Coronary artery (tissue), 2 donors: ENCODE measurements around the gene PLPP3.

Experiments
- DNase-seq: peaks from one replicate; pipeline ENCODE4 v3.0.0-alpha.2; 2017; ENCODE audit warnings: low spot score
- H3K27ac ChIP-seq, 2 donors: fragments of 200-600 bp; sonication (generic); one replicate each; pipeline ENCODE4 v1.5.1; 2016 to 2019
- H3K4me3 ChIP-seq: fragments of 200-600 bp; sonication (generic); 2 replicates; pipeline ENCODE4 v1.5.1; 2016; ENCODE audit warnings: mild to moderate bottlenecking, moderate library complexity
- CTCF ChIP-seq: fragments of 200-600 bp; sonication (generic); IDR thresholded peaks from one replicate; pipeline ENCODE4 v1.5.1; 2019; ENCODE audit warnings: antibody characterized with exemption

Gene PLPP3

DNA sequence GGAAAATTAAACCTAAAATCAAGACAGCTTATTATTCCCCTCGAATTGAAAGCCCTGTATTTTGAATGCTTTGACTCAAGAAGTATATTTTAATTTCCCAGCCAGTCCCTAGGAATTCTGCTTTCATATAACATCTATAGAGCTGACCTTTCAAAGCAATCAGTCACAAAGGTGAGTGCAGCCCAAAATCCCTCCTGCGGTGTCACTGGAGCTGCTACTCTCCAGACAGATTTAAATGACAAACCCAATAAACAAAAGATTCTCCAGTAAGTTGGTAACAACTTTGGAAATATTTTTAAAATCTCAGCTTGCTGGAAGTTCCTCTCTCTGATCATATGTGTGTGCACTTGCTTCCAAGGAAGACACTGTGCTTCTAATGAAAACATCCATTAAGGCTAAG lies 14.7 kb downstream of the PLPP3 start:
- no peak for DNase-seq
- H3K27ac ChIP-seq: no peak overlapping the region
- no peak for TF ChIP-seq CTCF
- H3K4me3 ChIP-seq: no peak overlapping the region

DNA sequence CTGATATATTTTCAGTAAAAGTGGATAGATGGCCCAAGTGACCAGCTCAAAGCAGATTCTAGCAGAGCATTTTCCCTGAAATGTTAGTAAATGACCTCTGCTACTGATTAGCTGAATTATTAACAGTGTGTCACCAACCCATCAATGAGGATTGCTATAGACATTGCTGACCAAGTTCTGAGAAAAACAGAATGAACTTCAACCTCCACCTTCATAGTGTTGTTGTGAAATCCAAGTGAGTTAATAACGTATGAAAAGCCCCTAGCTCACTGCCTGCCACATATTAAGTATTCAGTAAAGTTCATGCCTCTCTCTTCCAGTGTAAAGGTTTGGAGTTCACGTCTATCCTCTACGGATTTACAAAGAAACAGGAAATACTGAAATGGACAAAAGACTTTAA lies 15.8 kb downstream of the PLPP3 start:
- no peak overlapping the region for H3K4me3 ChIP-seq
- DNase-seq: no peak
- no peak for TF ChIP-seq CTCF
- H3K27ac ChIP-seq: peak overlapping the region in 1 of 2 donors; percentile 4

DNA sequence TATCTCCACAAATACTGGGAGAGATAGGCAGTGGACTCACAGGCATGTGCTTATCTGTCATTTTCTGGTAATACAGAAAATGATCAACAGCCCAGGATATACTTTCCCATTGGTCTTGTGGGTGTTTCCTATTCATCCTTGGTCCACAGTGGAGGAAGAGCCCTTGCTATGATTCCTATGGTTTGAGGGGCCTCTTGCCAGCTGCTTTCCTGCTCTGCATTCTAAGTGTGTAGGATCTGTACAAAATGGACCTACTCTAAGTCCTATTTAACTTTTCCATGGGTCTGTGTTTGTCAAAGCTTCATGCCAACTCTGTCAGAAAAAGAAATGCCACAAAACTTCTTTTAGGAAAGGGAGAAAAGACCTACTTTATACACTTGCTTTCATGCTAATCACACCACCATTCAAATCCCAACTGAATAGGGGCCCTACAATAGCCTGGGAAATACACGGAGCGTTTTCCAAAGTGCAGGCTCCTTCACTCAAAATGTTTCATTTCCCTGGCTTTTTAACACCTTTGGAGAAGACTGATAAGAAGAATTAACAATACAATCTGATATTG lies 16.4 kb downstream of the PLPP3 start:
- no peak overlapping the region for H3K27ac ChIP-seq
- no peak for TF ChIP-seq CTCF
- DNase-seq: no peak
- H3K4me3 ChIP-seq: no peak overlapping the region

- Histone ChIP-seq H3K27ac (no peak overlapping the region), H3K4me3 (no peak overlapping the region)
- DNase-seq: no peak
- no peak for TF ChIP-seq CTCF
Measured at GRCh38 chr1:56561227-56562019, 17.9 kb downstream of the PLPP3 start.

DNA sequence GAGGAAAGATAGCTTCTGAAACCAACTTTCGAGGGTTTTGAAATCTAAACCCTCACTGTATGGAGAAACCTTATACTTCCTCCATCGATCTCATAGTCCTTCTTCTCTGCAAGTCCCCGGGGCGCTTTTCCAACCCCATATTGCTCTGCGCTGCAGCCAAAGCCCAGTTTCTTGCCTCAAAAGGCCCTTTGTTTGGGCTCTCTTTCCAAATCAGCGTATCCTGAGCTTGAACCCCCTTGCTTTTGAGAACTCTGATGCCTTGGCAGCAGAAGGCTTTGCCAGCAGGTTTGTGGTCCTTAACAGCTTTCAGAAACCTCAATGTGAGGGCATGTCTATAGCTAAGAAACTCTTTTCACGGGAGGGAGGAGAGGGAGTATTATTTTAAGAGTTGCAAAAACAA lies 21.6 kb downstream of the PLPP3 start:
- H3K4me3 ChIP-seq: no peak overlapping the region
- no peak for DNase-seq
- H3K27ac ChIP-seq: no peak overlapping the region
- TF ChIP-seq CTCF: no peak

GRCh38 chr1:56555448-56555847 lies 23.9 kb downstream of the PLPP3 start:
- no peak for TF ChIP-seq CTCF
- no peak overlapping the region for H3K27ac ChIP-seq

DNA sequence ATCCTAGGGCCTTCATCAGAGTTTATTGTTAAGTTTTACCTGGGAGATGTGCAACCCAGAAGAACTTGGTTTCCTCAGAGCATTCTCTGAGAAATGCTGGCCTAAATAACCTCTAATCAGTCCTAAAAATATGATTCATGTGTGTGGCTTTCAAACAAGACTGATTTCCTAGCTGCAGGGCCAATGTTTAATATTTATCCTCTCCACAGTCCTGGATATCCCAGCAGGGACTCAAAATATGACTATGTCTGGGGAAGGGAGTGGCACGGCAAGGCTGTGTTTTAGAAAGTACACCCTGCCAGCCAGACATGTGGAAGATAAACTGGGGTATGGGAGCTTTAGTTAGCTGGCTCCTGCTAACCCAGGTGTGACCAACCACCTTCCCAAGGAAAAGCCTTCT lies 26.3 kb downstream of the PLPP3 start:
- no peak for TF ChIP-seq CTCF
- Histone ChIP-seq H3K27ac (no peak overlapping the region), H3K4me3 (no peak overlapping the region)
- DNase-seq: no peak

More at GRCh38 chr1:56555448-56555847, 23.9 kb downstream of the PLPP3 start:
- DNase-seq: no peak
- no peak overlapping the region for H3K4me3 ChIP-seq
